Bronchial epithelial cell (primary cell): ENCODE results near the gene LRIG2. TPM values are rescaled to one million over a fixed set of nuclear protein-coding genes. Genes with fewer than 3 reads are reported as not detected.
A peak's percentile ranks its signal among the peaks of the same experiment; 100 is the strongest.
"Not testable (repeated sequence)": the region's sequence is repeated elsewhere in the genome, so short reads cannot be mapped to it uniquely, and the experiment has no call there.

Experiments
- DNase-seq: peaks from one replicate; pipeline ENCODE4 v3.0.0-alpha.2; 2010; ENCODE audit warnings: low read depth
- FAIRE-seq: peaks from 2 replicates; lab custom pipeline; 2011; peaks lifted over from hg19 to GRCh38; lab: Jason Lieb, UNC
- H3K27me3 ChIP-seq: 2 replicates; pipeline ENCODE4 v1.5.1; 2011; ENCODE audit warnings: low read length; ENCODE audit not compliant: control insufficient read depth, insufficient read depth
- H3K36me3 ChIP-seq: 2 replicates; pipeline ENCODE4 v1.5.1; 2011; ENCODE audit warnings: low read length; ENCODE audit not compliant: control insufficient read depth, insufficient read depth
- H3K4me3 ChIP-seq: 2 replicates; pipeline ENCODE4 v1.5.1; 2011; ENCODE audit warnings: mild to moderate bottlenecking, low read depth, low read length, control low read depth
- CTCF ChIP-seq: IDR thresholded peaks from 2 replicates; pipeline ENCODE4 v1.5.1; 2011; ENCODE audit warnings: mild to moderate bottlenecking, moderate library complexity, low read length, control low read depth, inconsistent platforms; ENCODE audit not compliant: insufficient read depth, severe bottlenecking
- total RNA-seq: library from RNA; depleted of rRNA; stranded (reverse); fragments of >200 nt; gene quantifications from 2 replicates; pipeline ENCODE4 v1.2.1, GENCODE V29; 2014

The LRIG2 gene
- total RNA-seq, 1 donor from 2014 or later = 10.3 TPM

DNA sequence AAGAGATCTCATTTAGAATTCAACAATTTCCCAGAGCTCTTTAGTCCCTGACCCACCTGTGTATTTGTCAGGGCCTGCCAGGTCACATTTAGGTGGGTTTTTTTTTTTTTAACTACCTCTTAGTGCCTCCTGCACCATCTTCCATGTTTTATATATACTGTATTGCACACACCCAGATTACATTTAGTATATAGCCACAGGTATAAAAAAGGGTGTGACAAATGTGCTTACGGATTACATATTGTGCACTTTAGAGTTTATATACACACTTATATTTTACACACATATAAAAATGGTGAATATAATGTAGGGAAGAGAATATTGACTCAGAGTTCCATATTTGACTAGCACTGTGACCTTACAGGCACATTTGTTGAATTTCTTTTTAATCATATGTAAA is 17.4 kb upstream of the LRIG2 start:
- no peak for FAIRE-seq
- H3K4me3 ChIP-seq = no peak overlapping the region
- TF ChIP-seq CTCF = no peak
- no peaks in the 10 kb centered on the region for H3K36me3 ChIP-seq
- no peak for DNase-seq
- H3K27me3 ChIP-seq = no peaks in the 10 kb centered on the region

DNA sequence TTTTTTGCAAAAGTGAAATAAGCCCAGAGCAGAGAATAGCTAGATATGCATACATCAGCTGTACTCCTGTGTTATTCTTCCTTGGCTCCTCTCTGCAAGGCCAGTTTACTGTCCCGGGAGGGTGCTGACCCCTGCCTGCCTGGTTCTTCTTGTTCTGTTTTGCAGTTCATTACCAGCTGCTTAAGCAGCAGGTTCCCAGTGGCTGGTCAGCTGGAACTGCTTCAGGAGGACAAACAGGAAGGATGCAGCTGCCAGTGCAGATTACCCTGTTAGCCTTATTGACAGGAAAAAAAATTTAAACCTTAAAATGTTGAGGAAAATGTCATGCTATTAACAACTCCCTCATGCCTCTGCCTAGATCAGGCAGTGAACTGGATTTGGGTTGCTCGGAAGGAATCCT is 16.0 kb upstream of the LRIG2 start:
- FAIRE-seq = no peak
- no peak for DNase-seq
- Histone ChIP-seq H3K36me3 (no peaks in the 10 kb centered on the region), H3K4me3 (no peak overlapping the region), H3K27me3 (no peaks in the 10 kb centered on the region)
- TF ChIP-seq CTCF = no peak

DNA sequence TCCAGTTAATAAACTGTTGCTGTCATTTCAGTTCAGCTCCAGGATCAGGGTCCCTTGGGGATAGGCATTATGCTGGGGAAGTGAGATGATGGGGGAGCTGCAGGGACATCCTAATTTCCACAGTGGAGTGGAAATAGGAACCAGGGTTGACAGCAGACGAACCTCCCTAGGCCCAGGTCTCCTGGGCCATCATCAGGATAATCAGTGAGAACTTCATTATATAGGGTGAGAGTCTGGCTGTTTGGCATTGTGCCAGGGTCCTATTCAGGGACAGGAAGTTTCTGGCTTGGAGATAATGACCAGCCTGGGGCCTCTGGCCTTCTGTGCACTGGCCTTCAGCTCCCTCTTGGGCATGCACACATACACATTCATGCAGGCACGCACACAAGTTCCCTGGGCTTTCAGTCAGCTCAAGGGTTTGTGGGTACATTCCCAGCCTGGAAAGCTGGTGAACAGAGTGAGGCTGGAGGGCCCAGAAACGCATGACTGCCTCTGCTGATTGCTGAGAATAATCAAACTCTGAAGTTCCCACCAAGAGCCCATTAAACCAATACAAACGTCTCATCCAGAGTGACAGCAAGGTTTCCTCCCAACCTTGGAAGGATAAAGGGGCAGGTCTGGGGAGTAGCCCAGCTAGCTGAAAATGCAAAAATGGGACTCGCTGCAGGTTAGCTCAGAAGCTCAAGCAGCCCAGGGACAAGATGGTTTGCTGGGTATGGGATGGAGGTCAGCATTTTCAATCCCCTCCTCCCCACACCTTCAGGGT is 13.9 kb upstream of the LRIG2 start:
- TF ChIP-seq CTCF = no peak
- FAIRE-seq (no peak), DNase-seq (no peak)
- Histone ChIP-seq H3K4me3 (no peak overlapping the region), H3K27me3 (no peaks in the 10 kb centered on the region), H3K36me3 (no peaks in the 10 kb centered on the region)

- H3K36me3 ChIP-seq, FAIRE-seq, H3K27me3 ChIP-seq, H3K4me3 ChIP-seq, DNase-seq: not testable (repeated sequence)
These were observed 9.5 kb upstream of the LRIG2 start for GRCh38 chr1:113063456-113063855.

- TF ChIP-seq CTCF = no peak
- Histone ChIP-seq H3K27me3 (no peaks in the 10 kb centered on the region), H3K4me3 (peak overlapping the region; percentile 94), H3K36me3 (no peaks in the 10 kb centered on the region)
- FAIRE-seq = no peak
- no peak for DNase-seq
These were observed 749 bp upstream of the LRIG2 start for GRCh38 chr1:113072141-113072756.

DNA sequence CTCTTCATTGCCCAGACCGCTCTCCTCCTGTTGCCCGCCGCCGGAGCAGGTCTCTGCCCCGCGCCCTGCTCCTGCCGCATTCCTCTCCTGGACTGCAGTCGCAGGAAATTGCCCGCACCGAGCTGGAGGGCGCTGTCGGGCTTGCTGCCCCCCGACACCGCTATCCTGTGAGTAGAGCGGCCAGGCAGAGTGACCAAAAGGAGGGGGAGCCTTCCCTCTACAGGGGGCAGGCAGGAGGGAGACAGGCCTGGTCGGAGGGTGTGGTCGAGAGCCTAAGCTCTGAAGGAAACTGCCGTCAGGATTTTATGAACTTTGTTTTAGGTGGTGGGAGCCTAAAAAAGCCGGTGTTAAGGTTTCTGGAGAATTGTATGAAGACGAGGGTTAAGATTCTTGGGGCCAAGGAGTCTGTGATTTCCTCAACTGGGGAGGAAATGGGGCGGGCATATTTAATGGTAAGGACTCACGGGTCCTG is 517 bp downstream of the LRIG2 start:
- no peaks in the 10 kb centered on the region for H3K27me3 ChIP-seq
- TF ChIP-seq CTCF = peak; percentile 66
- H3K4me3 ChIP-seq = peak overlapping the region; percentile 94
- FAIRE-seq (no peak), DNase-seq (peak; percentile 54)
- no peaks in the 10 kb centered on the region for H3K36me3 ChIP-seq
